Measurements from ENCODE around the gene CMSS1. TPM values are rescaled to one million over a fixed set of nuclear protein-coding genes. Genes with fewer than 3 reads are reported as not detected.
A peak's percentile ranks its signal among the peaks of the same experiment; 100 is the strongest.

CMSS1 gene
- total RNA-seq, 4 donors from 2014 or later, result 9.2 to 18.5 (median 12.9) TPM

GRCh38 chr3:100062665-100063064, 245.0 kb downstream of the CMSS1 start:
- no peaks in the 10 kb centered on the region for H3K27me3 ChIP-seq
- peaks cover 0 to 10% (median 7%) of the 10 kb centered on the region in 3 donors for H3K4me1 ChIP-seq
- H3K9me3 ChIP-seq, result no peaks in the 10 kb centered on the region
- intact Hi-C loops (cut with DNase I), result loop anchor here (10.0 kb wide), 1 partner anchor 218 kb away; no protein-coding TSS in a partner anchor
- H3K27ac ChIP-seq, result no peak overlapping the region
- TF ChIP-seq CTCF (IDR thresholded peaks at IDR 0.05), result no peak
- TF ChIP-seq POLR2A (IDR thresholded peaks at IDR 0.05), result no peak
- no peak for DNase-seq
- H3K4me3 ChIP-seq, result no peak overlapping the region
- WGBS, 2 donors, result 76 to 94% methylated on average over 4 of the region's 4 CpGs
- H3K36me3 ChIP-seq, result no peaks in the 10 kb centered on the region

GRCh38 chr3:100063929-100064461, 246.3 kb downstream of the CMSS1 start:
- TF ChIP-seq CTCF (IDR thresholded peaks at IDR 0.05) (no peak), POLR2A (IDR thresholded peaks at IDR 0.05) (no peak)
- peak overlapping the region in 1 of 4 donors; percentile 21 for H3K4me3 ChIP-seq
- DNase-seq, result no peak
- WGBS, 2 donors, result 63 to 72% methylated on average over 7 of the region's 7 CpGs
- intact Hi-C loops (cut with DNase I), result loop anchor here (10.0 kb wide), 1 partner anchor 219 kb away; no protein-coding TSS in a partner anchor
- peak overlapping the region in 3 of 4 donors; percentile 45 to 59 (median 57) for H3K27ac ChIP-seq
- no peaks in the 10 kb centered on the region for H3K9me3 ChIP-seq
- no peaks in the 10 kb centered on the region for H3K36me3 ChIP-seq
- peaks cover 0 to 16% (median 7%) of the 10 kb centered on the region in 3 donors for H3K4me1 ChIP-seq
- no peaks in the 10 kb centered on the region for H3K27me3 ChIP-seq

GRCh38 chr3:100067589-100067988, 249.9 kb downstream of the CMSS1 start:
- Histone ChIP-seq H3K27ac (no peak overlapping the region), H3K4me1 (peaks cover 0 to 39% (median 14%) of the 10 kb centered on the region in 3 donors), H3K36me3 (no peaks in the 10 kb centered on the region), H3K27me3 (no peaks in the 10 kb centered on the region), H3K9me3 (no peaks in the 10 kb centered on the region), H3K4me3 (no peak overlapping the region)
- no peak for TF ChIP-seq CTCF (IDR thresholded peaks at IDR 0.05)
- intact Hi-C loops (cut with DNase I), result loop anchor here (10.0 kb wide), 1 partner anchor 223 kb away; no protein-coding TSS in a partner anchor
- no peak for DNase-seq

- no peak overlapping the region for H3K27ac ChIP-seq
- WGBS, 2 donors, result 18 to 21% methylated on average over 5 of the region's 5 CpGs
These were observed 251.2 kb downstream of the CMSS1 start for GRCh38 chr3:100068826-100069225.

More at GRCh38 chr3:100068826-100069225, 251.2 kb downstream of the CMSS1 start:
- Histone ChIP-seq H3K9me3 (no peaks in the 10 kb centered on the region), H3K4me3 (no peak overlapping the region), H3K4me1 (peaks cover 7 to 45% (median 21%) of the 10 kb centered on the region in 3 donors), H3K27me3 (no peaks in the 10 kb centered on the region), H3K36me3 (no peaks in the 10 kb centered on the region)
- TF ChIP-seq POLR2A (IDR thresholded peaks at IDR 0.05) (no peak), CTCF (IDR thresholded peaks at IDR 0.05) (peak; percentile 27 to 84 (median 73))
- DNase-seq, result peak; percentile 9
- intact Hi-C loops (cut with DNase I), result loop anchor here (10.0 kb wide), 1 partner anchor 224 kb away; no protein-coding TSS in a partner anchor
